Measurements from ENCODE around the gene JAK3.

The JAK3 gene

DNA sequence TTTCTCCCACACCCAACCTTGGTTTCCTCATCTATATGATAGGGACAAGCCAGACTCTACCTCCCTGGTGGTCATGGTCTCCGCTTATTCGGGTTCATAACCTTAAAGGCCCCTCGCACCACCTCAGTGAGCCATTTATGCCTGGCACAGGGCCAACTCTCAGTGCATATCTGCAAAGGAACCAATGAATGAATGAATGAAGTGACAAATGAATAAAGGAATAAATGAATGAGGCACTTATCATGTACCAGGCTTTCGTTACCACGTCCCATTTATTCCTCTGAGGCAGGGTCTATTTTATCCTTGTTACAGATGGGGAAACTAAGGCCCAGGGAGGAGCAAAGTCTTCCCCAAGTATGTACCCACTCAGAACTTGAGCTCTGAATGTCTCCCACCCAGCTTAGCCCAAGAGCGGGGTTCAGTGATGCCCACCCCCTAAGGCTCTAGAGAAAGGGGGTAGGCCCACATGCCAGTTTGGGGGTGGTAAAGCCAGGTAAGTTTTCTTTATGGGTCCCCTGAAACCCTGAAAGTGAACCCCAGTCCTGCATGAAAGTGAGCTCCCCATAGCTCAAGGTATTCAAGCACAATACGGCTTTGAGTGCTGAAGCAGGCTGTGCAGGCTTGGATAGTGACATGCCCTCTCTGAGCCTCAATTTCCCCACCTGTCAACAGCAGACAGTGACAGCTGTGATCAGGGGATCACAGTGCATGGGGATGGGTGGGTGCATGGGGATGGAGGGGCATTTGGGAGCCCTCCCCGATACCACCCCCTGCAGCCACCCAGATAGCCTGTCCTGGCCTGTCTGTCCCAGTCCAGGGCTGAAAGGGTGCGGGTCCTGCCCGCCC lies 23.5 kb upstream of the JAK3 start:
- TF ChIP-seq CTCF (IDR thresholded peaks at IDR 0.05; ENCODE audit: extremely low read depth, missing control alignments), result no peak
- no peak for DNase-seq (ENCODE audit: low spot score)

DNA sequence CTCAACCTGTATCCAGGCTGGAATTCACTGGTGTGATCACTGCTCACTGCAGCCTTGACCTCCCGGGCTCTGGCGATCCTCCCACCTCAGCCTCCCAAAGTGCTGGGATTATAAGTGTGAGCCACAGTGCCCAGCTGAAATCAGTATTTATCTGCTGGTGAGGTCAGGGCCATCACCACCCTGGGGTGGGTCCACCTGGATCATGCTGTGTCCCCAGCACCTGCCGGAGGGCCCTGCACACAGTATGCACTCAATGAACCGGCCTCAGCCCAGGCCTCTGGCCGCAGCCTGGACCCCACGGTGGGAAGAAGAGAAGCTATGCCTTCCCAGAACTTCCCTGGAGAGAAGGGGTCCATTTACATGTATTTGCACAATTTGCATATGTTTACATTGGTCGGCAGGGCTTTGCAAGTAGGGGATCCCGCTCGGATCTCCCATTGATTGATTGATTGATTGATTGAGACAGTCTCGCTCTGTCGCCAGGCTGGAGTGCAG lies 21.4 kb upstream of the JAK3 start:
- TF ChIP-seq CTCF (IDR thresholded peaks at IDR 0.05; ENCODE audit: extremely low read depth, missing control alignments), result no peak
- DNase-seq (ENCODE audit: low spot score), result no peak

- TF ChIP-seq CTCF (IDR thresholded peaks at IDR 0.05; ENCODE audit: extremely low read depth, missing control alignments), result no peak
- DNase-seq (ENCODE audit: low spot score), result no peak
Observed at GRCh38 chr19:17868669-17869068, 20.9 kb upstream of the JAK3 start.

DNA sequence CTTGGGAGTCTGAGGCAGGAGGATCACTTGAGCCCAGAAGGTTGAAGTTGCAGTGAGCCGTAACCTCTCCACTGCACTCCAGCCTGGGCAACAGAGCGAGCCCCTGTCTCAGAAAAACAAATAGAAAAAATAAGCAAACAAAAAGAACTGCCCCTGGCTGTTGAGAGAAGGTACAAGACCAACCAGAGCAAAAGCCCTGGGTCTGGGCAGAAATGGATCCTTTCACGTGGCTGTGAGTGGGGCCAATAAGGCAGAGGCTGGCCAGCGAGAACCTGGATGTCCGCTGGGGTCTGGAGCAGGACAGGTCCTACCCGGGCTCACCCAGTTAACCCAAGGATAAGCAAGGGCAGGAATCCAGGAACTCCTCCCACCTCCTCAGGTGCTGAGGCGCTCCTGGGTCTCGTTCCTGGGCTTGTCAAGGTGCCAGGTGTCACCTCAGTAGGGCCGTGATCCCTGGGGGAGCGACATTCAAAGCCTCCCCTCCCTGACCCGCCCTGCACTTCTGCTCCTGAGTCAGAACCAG lies 19.2 kb upstream of the JAK3 start:
- DNase-seq (ENCODE audit: low spot score), result no peak
- TF ChIP-seq CTCF (IDR thresholded peaks at IDR 0.05; ENCODE audit: extremely low read depth, missing control alignments), result no peak

- TF ChIP-seq CTCF (IDR thresholded peaks at IDR 0.05; ENCODE audit: extremely low read depth, missing control alignments), result no peak
Observed at GRCh38 chr19:17866312-17866963, 18.7 kb upstream of the JAK3 start.

GRCh38 chr19:17865364-17866311 lies 17.9 kb upstream of the JAK3 start:
- DNase-seq (ENCODE audit: low spot score), result no peak
- TF ChIP-seq CTCF (IDR thresholded peaks at IDR 0.05; ENCODE audit: extremely low read depth, missing control alignments), result no peak

More at GRCh38 chr19:17866312-17866963, 18.7 kb upstream of the JAK3 start:
- no peak for DNase-seq (ENCODE audit: low spot score)

All from GM20000 (cell line).